NCI-H2081 (cell line): Measurements from ENCODE around the gene TTL.
"Not testable (repeated sequence)": the region's sequence is repeated elsewhere in the genome, so short reads cannot be mapped to it uniquely, and the experiment has no call there.

ENCODE experiments used
- DNase-seq, 2 experiments: peaks; one replicate each; lab custom pipeline; 2025; lab: John Stamatoyannopoulos, UW

The TTL gene

GRCh38 chr2:112481528-112482233, at the start of gene TTL:
TTL (plus strand) TSS chr2:112482156; CDS start chr2:112482345, 189 bp downstream.
- peak; percentile 75 to 82 for DNase-seq

- DNase-seq: not testable (repeated sequence)
Observed at GRCh38 chr2:112432390-112432734, 49.6 kb upstream of the TTL start.

GRCh38 chr2:112432735-112433479, 49.0 kb upstream of the TTL start:
- DNase-seq: not testable (repeated sequence)

- DNase-seq: not testable (repeated sequence)
Observed at GRCh38 chr2:112433480-112433879, 48.5 kb upstream of the TTL start, which contains the start of gene RGPD8. RGPD8 (minus strand) TSS chr2:112433645; CDS start chr2:112433453, 192 bp downstream.

- no peak for DNase-seq
Observed at GRCh38 chr2:112433932-112434730, 47.8 kb upstream of the TTL start.

- DNase-seq: not testable (repeated sequence)
Observed at GRCh38 chr2:112434890-112435715, 46.9 kb upstream of the TTL start.

- not testable (repeated sequence) for DNase-seq
Observed at GRCh38 chr2:112435716-112436431, 46.1 kb upstream of the TTL start.

- not testable (repeated sequence) for DNase-seq
Observed at GRCh38 chr2:112436993-112437392, 45.0 kb upstream of the TTL start.

- DNase-seq: not testable (repeated sequence)
Observed at GRCh38 chr2:112437405-112437831, 44.5 kb upstream of the TTL start.

GRCh38 chr2:112438603-112439261, 43.2 kb upstream of the TTL start:
- DNase-seq: not testable (repeated sequence)

- not testable (repeated sequence) for DNase-seq
Observed at GRCh38 chr2:112444256-112444655, 37.7 kb upstream of the TTL start.

- no peak for DNase-seq
Observed at GRCh38 chr2:112449854-112450253, 32.1 kb upstream of the TTL start.

- no peak for DNase-seq
Observed at GRCh38 chr2:112451317-112451716, 30.6 kb upstream of the TTL start.

GRCh38 chr2:112454586-112454985, 27.4 kb upstream of the TTL start:
- DNase-seq: no peak

GRCh38 chr2:112459372-112459771, 22.6 kb upstream of the TTL start:
- no peak for DNase-seq

GRCh38 chr2:112462178-112462577, 19.8 kb upstream of the TTL start:
- DNase-seq: no peak

- no peak for DNase-seq
Observed at GRCh38 chr2:112463256-112463655, 18.7 kb upstream of the TTL start.

- DNase-seq: no peak
Observed at GRCh38 chr2:112465382-112465781, 16.6 kb upstream of the TTL start.

- no peak for DNase-seq
Observed at GRCh38 chr2:112472547-112473263, 9.3 kb upstream of the TTL start.
